Measurements from ENCODE around the gene REC114.
"Not testable (repeated sequence)": the region's sequence is repeated elsewhere in the genome, so short reads cannot be mapped to it uniquely, and the experiment has no call there.

The REC114 gene

DNA sequence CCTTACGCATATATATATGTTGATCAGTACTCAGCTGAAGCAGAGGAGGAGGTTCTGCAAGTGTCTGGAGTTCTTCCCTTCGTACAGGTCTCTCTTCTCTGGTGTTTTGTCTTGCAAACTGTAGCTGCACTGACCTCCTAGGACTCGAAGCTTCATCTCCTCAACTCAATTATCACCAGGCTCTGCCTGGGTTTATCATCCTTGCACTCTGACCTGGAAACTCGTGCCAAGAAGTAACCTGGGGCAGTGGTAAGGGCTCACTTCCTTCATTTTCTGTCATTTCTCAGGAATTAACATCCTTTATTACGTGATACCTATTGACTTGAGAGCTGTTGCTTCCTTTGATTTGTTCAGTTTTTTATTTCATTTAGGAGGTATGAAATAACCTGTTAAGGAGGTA, 14.4 kb downstream of the REC114 start:
- H3K4me1 ChIP-seq (ENCODE audit: insufficient read depth, low read length): peaks cover 5% of the 10 kb centered on the region
- no peaks in the 10 kb centered on the region for H3K36me3 ChIP-seq (ENCODE audit: insufficient read depth, low read depth, low read length)

DNA sequence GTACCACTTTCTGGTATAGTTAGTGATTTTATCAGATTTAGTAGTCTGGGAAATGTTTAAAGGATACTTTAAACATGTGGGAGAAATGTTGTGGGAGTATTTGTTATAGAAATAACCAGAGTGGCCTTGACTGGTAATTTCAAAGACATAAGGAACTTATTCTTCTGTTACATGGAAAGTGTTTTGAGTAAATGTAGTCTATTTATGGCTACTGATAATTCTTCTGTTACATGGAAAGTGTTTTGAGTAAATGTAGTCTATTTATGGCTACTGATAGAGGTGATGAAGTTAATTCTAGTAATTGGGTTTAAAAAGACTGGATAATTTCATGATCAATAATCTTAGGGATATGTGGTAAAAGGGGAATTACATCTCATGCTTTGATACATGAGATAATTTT, 17.7 kb downstream of the REC114 start:
- peaks cover 5% of the 10 kb centered on the region for H3K4me1 ChIP-seq (ENCODE audit: insufficient read depth, low read length)
- H3K9ac ChIP-seq (ENCODE audit: low read depth, low read length): no peak overlapping the region
- no peaks in the 10 kb centered on the region for H3K9me3 ChIP-seq (ENCODE audit: insufficient read depth, low read depth, low read length)
- no peak overlapping the region for H3K27ac ChIP-seq (ENCODE audit: low read length)
- no peak overlapping the region for H3K4me3 ChIP-seq (ENCODE audit: low read length)
- no peaks in the 10 kb centered on the region for H3K36me3 ChIP-seq (ENCODE audit: insufficient read depth, low read depth, low read length)
- no peaks in the 10 kb centered on the region for H3K27me3 ChIP-seq (ENCODE audit: insufficient read depth, low read length)

More for the DNA sequence above, 14.4 kb downstream of the REC114 start:
- H3K27me3 ChIP-seq (ENCODE audit: insufficient read depth, low read length): no peaks in the 10 kb centered on the region
- no peak overlapping the region for H3K4me3 ChIP-seq (ENCODE audit: low read length)
- no peaks in the 10 kb centered on the region for H3K9me3 ChIP-seq (ENCODE audit: insufficient read depth, low read depth, low read length)
- no peak overlapping the region for H3K27ac ChIP-seq (ENCODE audit: low read length)
- H3K9ac ChIP-seq (ENCODE audit: low read depth, low read length): no peak overlapping the region

DNA sequence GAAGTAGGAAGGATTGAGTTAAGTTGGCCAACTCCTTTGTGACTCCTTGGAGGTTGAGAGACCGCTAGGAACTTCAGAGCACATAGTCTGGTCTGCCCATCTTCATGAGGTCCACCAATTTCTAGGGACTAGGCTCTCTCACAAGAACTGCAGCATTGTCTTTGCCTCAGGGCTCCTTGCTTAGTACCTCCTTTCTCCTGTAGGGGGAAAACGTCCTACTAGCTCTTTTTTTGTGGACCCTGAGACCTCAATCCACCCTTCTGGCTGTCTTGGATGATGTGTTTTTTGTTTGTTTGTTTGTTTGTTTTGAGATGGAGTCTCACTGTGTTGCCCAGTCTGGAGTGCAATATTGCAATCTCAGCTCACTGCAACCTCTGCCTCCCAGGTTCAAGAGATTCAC, 21.6 kb downstream of the REC114 start:
- Histone ChIP-seq H3K36me3 (ENCODE audit: insufficient read depth, low read depth, low read length) (no peaks in the 10 kb centered on the region), H3K4me3 (ENCODE audit: low read length) (no peak overlapping the region), H3K9me3 (ENCODE audit: insufficient read depth, low read depth, low read length) (no peaks in the 10 kb centered on the region), H3K4me1 (ENCODE audit: insufficient read depth, low read length) (no peaks in the 10 kb centered on the region; the same call in 1 of the 2 replicates), H3K27me3 (ENCODE audit: insufficient read depth, low read length) (no peaks in the 10 kb centered on the region), H3K9ac (ENCODE audit: low read depth, low read length) (no peak overlapping the region), H3K27ac (ENCODE audit: low read length) (no peak overlapping the region)

DNA sequence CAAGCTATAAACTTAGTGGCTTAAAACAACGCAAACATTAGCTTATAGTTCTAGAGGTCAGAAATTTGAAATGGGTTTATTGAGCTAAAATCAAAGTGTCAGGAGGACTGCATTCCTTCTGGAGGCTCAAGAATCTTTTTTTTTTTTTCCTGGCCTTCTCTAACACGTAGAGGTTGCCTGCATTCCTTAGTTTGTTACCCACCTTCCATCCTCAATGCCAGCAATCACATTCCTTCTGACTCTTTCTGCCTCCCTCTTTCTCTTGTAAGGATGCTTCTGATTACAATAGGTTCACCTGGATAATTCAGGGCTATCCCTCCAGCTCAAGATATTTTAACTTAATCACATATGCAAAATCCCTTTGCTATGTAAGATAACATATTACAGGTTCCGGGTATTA, 24.8 kb downstream of the REC114 start:
- no peak overlapping the region for H3K4me3 ChIP-seq (ENCODE audit: low read length)
- no peaks in the 10 kb centered on the region; the same call in 1 of the 2 replicates for H3K4me1 ChIP-seq (ENCODE audit: insufficient read depth, low read length)
- no peaks in the 10 kb centered on the region for H3K27me3 ChIP-seq (ENCODE audit: insufficient read depth, low read length)
- no peak overlapping the region for H3K27ac ChIP-seq (ENCODE audit: low read length)
- H3K9me3 ChIP-seq (ENCODE audit: insufficient read depth, low read depth, low read length): no peaks in the 10 kb centered on the region
- no peak overlapping the region for H3K9ac ChIP-seq (ENCODE audit: low read depth, low read length)
- H3K36me3 ChIP-seq (ENCODE audit: insufficient read depth, low read depth, low read length): no peaks in the 10 kb centered on the region

DNA sequence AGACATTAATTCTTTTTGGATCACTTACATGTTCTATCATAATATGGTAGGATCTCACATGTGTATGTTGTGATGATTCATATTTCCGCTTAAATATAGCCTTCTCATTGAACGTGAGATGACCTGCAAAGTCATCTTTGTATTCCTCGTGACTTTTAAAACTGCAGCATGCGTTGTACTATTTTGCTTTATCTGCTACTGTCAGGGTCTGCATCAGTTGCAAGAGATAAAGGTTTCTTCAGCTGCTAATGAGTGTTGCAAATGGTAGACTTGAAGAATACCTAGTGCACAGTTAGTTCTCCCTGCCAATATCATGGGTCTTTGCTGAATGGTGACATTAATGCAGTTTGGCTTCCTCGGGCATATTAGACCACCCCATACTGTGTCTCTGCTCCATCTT, 31.8 kb downstream of the REC114 start:
- Histone ChIP-seq H3K27ac (ENCODE audit: low read length) (no peak overlapping the region), H3K36me3 (ENCODE audit: insufficient read depth, low read depth, low read length) (no peaks in the 10 kb centered on the region), H3K9ac (ENCODE audit: low read depth, low read length) (no peak overlapping the region), H3K4me1 (ENCODE audit: insufficient read depth, low read length) (no peaks in the 10 kb centered on the region), H3K9me3 (ENCODE audit: insufficient read depth, low read depth, low read length) (no peaks in the 10 kb centered on the region), H3K4me3 (ENCODE audit: low read length) (no peak overlapping the region), H3K27me3 (ENCODE audit: insufficient read depth, low read length) (no peaks in the 10 kb centered on the region)

DNA sequence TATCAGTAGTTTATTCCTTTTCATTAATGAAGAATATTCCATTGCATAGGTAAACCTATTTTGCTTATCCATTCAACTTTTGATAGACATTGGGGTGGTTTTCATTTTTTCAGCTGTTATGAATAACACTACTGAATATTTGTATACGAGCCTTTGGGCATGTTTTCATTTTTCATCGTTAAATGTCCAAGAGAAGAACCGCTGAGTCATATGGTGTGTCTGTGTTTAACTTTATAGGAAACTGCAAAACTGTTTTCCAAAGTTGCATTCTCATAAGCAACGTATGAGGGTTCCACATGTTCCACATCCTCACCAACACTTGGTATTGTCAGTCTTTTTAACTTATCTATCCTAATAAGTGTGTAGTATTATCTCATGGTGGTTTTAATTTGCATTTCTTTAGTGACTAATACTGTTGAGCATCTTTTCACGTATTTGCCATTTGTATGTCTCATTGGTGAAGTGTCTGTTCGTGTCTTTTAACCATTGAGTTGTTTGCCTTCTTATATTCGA, 33.8 kb downstream of the REC114 start:
- Histone ChIP-seq H3K4me1 (ENCODE audit: insufficient read depth, low read length) (no peaks in the 10 kb centered on the region), H3K27ac (ENCODE audit: low read length) (no peak overlapping the region), H3K27me3 (ENCODE audit: insufficient read depth, low read length) (no peaks in the 10 kb centered on the region), H3K9ac (ENCODE audit: low read depth, low read length) (no peak overlapping the region), H3K9me3 (ENCODE audit: insufficient read depth, low read depth, low read length) (no peaks in the 10 kb centered on the region), H3K36me3 (ENCODE audit: insufficient read depth, low read depth, low read length) (no peaks in the 10 kb centered on the region), H3K4me3 (ENCODE audit: low read length) (no peak overlapping the region)

DNA sequence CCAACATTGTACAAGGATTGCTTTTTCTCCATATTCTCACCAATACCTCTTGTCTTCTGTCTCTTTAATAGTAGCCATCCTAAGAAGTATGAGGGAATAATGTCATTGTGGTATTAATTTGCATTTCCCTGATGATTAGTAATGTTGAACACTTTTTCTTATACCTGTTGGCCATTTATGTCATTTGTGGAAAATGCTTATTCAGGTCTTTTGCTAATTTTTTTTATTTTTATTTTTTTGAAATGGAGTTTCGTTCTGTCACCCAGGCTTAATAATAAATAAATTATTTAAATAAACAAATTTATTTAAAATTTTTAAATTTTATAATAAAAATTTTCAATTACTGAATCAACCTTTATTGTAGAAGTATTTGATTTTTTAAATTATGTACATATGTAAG, 37.1 kb downstream of the REC114 start:
- Histone ChIP-seq H3K36me3 (ENCODE audit: insufficient read depth, low read depth, low read length) (no peaks in the 10 kb centered on the region), H3K4me1 (ENCODE audit: insufficient read depth, low read length) (no peaks in the 10 kb centered on the region), H3K4me3 (ENCODE audit: low read length) (no peak overlapping the region), H3K9me3 (ENCODE audit: insufficient read depth, low read depth, low read length) (no peaks in the 10 kb centered on the region), H3K27ac (ENCODE audit: low read length) (no peak overlapping the region), H3K27me3 (ENCODE audit: insufficient read depth, low read length) (no peaks in the 10 kb centered on the region), H3K9ac (ENCODE audit: low read depth, low read length) (no peak overlapping the region)

DNA sequence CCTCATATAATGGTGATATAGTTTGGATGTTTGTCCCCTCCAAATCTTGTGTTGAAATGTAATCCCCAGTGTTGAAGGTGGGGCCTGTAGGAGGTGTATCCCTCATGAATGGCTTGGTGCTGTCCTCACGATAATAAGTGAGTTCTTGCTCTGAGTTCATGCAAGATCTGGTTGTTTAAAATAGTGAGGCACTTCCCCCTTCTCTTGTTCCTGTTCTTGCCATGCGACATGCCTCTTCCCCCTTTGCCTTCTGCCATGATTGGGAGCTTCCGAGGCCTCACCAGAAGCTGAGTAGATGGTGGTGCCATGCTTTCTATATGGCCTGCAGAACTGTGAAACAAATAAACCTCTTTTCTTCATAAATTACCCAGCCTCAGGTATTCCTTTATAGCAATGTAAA, 39.2 kb downstream of the REC114 start:
- no peaks in the 10 kb centered on the region for H3K27me3 ChIP-seq (ENCODE audit: insufficient read depth, low read length)
- no peak overlapping the region for H3K4me3 ChIP-seq (ENCODE audit: low read length)
- no peaks in the 10 kb centered on the region for H3K36me3 ChIP-seq (ENCODE audit: insufficient read depth, low read depth, low read length)

DNA sequence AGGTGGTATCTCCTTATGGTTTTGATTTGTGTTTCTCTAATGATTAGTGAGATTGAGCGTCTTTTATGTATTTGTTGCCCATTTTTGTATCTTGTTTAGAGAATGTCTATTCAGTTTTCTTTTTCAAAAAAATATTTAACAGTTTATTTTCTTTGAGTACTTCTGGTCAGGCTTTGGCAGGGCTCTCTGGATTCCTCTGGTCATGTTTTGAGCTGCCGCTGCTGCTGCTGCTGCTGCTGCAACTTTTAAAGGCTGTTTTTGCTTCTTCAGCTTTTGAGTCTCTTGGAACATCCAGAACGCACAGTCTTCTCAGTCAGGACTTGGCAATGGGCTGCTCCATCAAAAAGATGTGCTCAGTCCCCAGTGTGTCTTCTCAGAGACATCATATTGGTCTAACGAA, 40.1 kb downstream of the REC114 start:
- no peaks in the 10 kb centered on the region for H3K27me3 ChIP-seq (ENCODE audit: insufficient read depth, low read length)
- H3K27ac ChIP-seq (ENCODE audit: low read length): no peak overlapping the region
- H3K9me3 ChIP-seq (ENCODE audit: insufficient read depth, low read depth, low read length): no peaks in the 10 kb centered on the region

More for the DNA sequence above, 39.2 kb downstream of the REC114 start:
- H3K27ac ChIP-seq (ENCODE audit: low read length): no peak overlapping the region
- H3K9me3 ChIP-seq (ENCODE audit: insufficient read depth, low read depth, low read length): no peaks in the 10 kb centered on the region
- H3K9ac ChIP-seq (ENCODE audit: low read depth, low read length): no peak overlapping the region
- no peaks in the 10 kb centered on the region for H3K4me1 ChIP-seq (ENCODE audit: insufficient read depth, low read length)

DNA sequence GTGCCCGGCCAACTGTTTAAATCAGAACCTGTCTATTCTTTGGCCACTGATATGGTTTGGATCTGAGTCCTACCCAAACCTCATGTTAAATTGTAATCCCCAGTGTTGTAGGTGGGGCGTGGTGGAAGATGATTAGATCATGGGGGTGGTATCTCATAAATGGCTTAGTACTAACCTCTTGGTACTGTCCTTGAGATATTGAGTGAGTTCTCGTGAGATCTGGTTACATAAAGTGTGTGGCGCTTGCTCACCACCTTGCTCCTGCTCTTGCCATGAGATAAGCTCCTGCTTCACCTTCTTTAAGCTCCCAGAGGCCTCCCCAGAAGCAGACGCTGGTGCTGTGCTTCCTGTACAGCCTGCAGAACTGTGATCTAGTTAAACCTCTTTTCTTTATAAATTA, 42.4 kb downstream of the REC114 start:
- Histone ChIP-seq H3K4me3 (ENCODE audit: low read length) (no peak overlapping the region), H3K9ac (ENCODE audit: low read depth, low read length) (no peak overlapping the region), H3K36me3 (ENCODE audit: insufficient read depth, low read depth, low read length) (no peaks in the 10 kb centered on the region), H3K4me1 (ENCODE audit: insufficient read depth, low read length) (no peaks in the 10 kb centered on the region), H3K27me3 (ENCODE audit: insufficient read depth, low read length) (no peaks in the 10 kb centered on the region), H3K9me3 (ENCODE audit: insufficient read depth, low read depth, low read length) (no peaks in the 10 kb centered on the region), H3K27ac (ENCODE audit: low read length) (no peak overlapping the region)

More for the DNA sequence above, 40.1 kb downstream of the REC114 start:
- no peaks in the 10 kb centered on the region for H3K36me3 ChIP-seq (ENCODE audit: insufficient read depth, low read depth, low read length)
- H3K9ac ChIP-seq (ENCODE audit: low read depth, low read length): no peak overlapping the region
- no peaks in the 10 kb centered on the region for H3K4me1 ChIP-seq (ENCODE audit: insufficient read depth, low read length)
- H3K4me3 ChIP-seq (ENCODE audit: low read length): no peak overlapping the region

DNA sequence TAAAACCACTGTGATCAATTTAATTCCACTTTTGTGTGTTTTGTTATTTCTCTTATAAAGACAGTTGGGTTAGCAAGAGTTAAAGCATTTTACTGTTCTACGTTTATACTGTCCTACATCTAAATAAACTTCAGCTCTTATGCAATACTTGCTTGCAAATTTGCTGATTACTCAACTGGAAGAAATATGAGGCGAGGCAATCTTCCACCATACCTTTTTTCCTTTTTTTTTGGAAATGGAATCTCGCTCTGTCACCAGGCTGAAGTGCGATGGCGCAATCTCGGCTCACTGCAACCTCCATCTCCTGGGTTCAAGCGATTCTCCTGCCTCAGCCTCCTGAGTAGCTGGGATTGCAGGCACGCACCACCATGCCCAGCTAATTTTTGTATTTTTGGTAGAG, 42.9 kb downstream of the REC114 start:
- not testable (repeated sequence) for H3K27ac ChIP-seq (ENCODE audit: low read length); H3K27me3 ChIP-seq (ENCODE audit: insufficient read depth, low read length); H3K9ac ChIP-seq (ENCODE audit: low read depth, low read length); H3K4me1 ChIP-seq (ENCODE audit: insufficient read depth, low read length); H3K9me3 ChIP-seq (ENCODE audit: insufficient read depth, low read depth, low read length); H3K4me3 ChIP-seq (ENCODE audit: low read length); H3K36me3 ChIP-seq (ENCODE audit: insufficient read depth, low read depth, low read length)

DNA sequence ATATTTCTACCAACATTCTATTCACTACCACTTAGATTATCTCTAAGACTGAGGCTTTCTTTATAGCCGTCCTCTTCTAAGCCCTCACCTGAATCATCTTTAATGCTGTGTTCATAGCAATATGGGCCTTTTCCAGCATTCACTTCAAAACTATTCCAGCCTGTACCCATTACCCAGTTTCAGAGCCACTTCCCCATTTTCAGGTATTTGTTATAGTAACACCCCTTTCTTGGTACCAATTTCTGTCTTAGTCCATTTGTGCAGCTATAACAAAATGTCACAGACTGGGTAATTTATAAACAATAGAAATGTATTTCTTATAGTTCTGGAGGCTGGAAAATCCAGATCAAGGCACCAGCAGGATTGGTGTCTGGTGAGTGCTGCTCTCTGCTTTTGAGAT, 45.7 kb downstream of the REC114 start:
- Histone ChIP-seq H3K27me3 (ENCODE audit: insufficient read depth, low read length) (no peaks in the 10 kb centered on the region), H3K4me3 (ENCODE audit: low read length) (no peak overlapping the region), H3K27ac (ENCODE audit: low read length) (no peak overlapping the region), H3K9ac (ENCODE audit: low read depth, low read length) (no peak overlapping the region), H3K9me3 (ENCODE audit: insufficient read depth, low read depth, low read length) (no peaks in the 10 kb centered on the region), H3K4me1 (ENCODE audit: insufficient read depth, low read length) (no peaks in the 10 kb centered on the region), H3K36me3 (ENCODE audit: insufficient read depth, low read depth, low read length) (no peaks in the 10 kb centered on the region)

DNA sequence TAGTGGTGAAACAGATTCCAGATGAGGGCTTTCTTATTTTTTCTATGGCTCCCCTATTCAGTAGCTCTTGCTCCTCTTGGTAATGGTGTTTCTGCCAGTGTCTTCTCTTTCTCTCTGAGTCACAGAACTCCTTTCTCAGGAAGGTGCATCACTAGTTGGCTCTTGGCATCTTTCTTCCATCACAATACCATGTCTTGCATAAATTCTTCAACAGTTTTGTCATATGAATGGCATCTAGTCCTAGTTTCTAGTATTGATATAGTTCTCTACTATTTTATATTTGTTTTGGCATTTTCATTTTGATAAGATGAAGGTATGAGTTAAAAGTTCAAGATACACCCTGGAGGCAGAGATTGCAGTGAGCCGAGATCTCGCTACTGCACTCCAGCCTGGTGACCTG, 51.0 kb downstream of the REC114 start:
- no peak overlapping the region for H3K4me3 ChIP-seq (ENCODE audit: low read length)
- no peaks in the 10 kb centered on the region for H3K27me3 ChIP-seq (ENCODE audit: insufficient read depth, low read length)
- no peak overlapping the region for H3K9ac ChIP-seq (ENCODE audit: low read depth, low read length)
- no peaks in the 10 kb centered on the region for H3K36me3 ChIP-seq (ENCODE audit: insufficient read depth, low read depth, low read length)
- no peaks in the 10 kb centered on the region for H3K9me3 ChIP-seq (ENCODE audit: insufficient read depth, low read depth, low read length)
- H3K4me1 ChIP-seq (ENCODE audit: insufficient read depth, low read length): no peaks in the 10 kb centered on the region
- H3K27ac ChIP-seq (ENCODE audit: low read length): no peak overlapping the region
